Measurements from ENCODE around the gene COL5A1. TPM values are rescaled to one million over a fixed set of nuclear protein-coding genes. Genes with fewer than 3 reads are reported as not detected.

COL5A1 gene
- total RNA-seq = 13.9 TPM
- long read RNA-seq, partial matches to known transcripts = 29 of 34 reads
- long read RNA-seq, other reads (novel, unspliced or antisense) = 5 of 34 reads

- Histone ChIP-seq H3K36me3 (no peaks in the 10 kb centered on the region), H3K4me1 (peaks cover 39% of the 10 kb centered on the region), H3K4me3 (peak within 1 kb of the TSS; percentile 80), H3K9me3 (replicated peaks) (no peaks in the 10 kb centered on the region), H3K27me3 (ENCODE audit: low read depth) (peaks cover 38% of the 10 kb centered on the region), H3K27ac (replicated peaks) (peak within 1 kb of the TSS; percentile 89)
- TF ChIP-seq CTCF (IDR thresholded peaks at IDR 0.05; ENCODE audit: borderline replicate concordance) = peak; percentile 54
- peak; percentile 91 for DNase-seq
- intact Hi-C loops (cut with micrococcal nuclease) = no loop called here
These were observed at the start of gene COL5A1 for GRCh38 chr9:134641173-134641989. Gene COL5A1 (plus strand): TSS chr9:134641803. CDS start chr9:134642188, 385 bp downstream.

GRCh38 chr9:134592018-134592818 is 49.4 kb upstream of the COL5A1 start:
- peak overlapping the region; percentile 69 for H3K27ac ChIP-seq (replicated peaks)
- H3K4me3 ChIP-seq = no peak overlapping the region
- DNase-seq = peak; percentile 46

GRCh38 chr9:134592819-134593200 is 48.8 kb upstream of the COL5A1 start:
- Histone ChIP-seq H3K36me3 (no peaks in the 10 kb centered on the region), H3K4me1 (no peaks in the 10 kb centered on the region), H3K4me3 (no peak overlapping the region), H3K27me3 (ENCODE audit: low read depth) (peaks cover 48% of the 10 kb centered on the region), H3K27ac (replicated peaks) (peak overlapping the region; percentile 69), H3K9me3 (replicated peaks) (no peaks in the 10 kb centered on the region)
- TF ChIP-seq CTCF (IDR thresholded peaks at IDR 0.05; ENCODE audit: borderline replicate concordance) = no peak
- DNase-seq = no peak
- intact Hi-C loops (cut with micrococcal nuclease) = no loop called here

More at GRCh38 chr9:134592018-134592818, 49.4 kb upstream of the COL5A1 start:
- Histone ChIP-seq H3K36me3 (no peaks in the 10 kb centered on the region), H3K9me3 (replicated peaks) (no peaks in the 10 kb centered on the region), H3K27me3 (ENCODE audit: low read depth) (peaks cover 48% of the 10 kb centered on the region), H3K4me1 (no peaks in the 10 kb centered on the region)
- TF ChIP-seq CTCF (IDR thresholded peaks at IDR 0.05; ENCODE audit: borderline replicate concordance) = no peak
- intact Hi-C loops (cut with micrococcal nuclease) = no loop called here

GRCh38 chr9:134593286-134594077 is 48.1 kb upstream of the COL5A1 start:
- no peak overlapping the region for H3K27ac ChIP-seq (replicated peaks)
- no peak for TF ChIP-seq CTCF (IDR thresholded peaks at IDR 0.05; ENCODE audit: borderline replicate concordance)
- no peak overlapping the region for H3K4me3 ChIP-seq
- H3K9me3 ChIP-seq (replicated peaks) = no peaks in the 10 kb centered on the region
- no peak for DNase-seq
- H3K36me3 ChIP-seq = no peaks in the 10 kb centered on the region
- peaks cover 1% of the 10 kb centered on the region for H3K4me1 ChIP-seq
- H3K27me3 ChIP-seq (ENCODE audit: low read depth) = peaks cover 48% of the 10 kb centered on the region
- intact Hi-C loops (cut with micrococcal nuclease) = no loop called here
